ENCODE results near the gene ZBTB25. TPM values are rescaled to one million over a fixed set of nuclear protein-coding genes. Genes with fewer than 3 reads are reported as not detected.
A peak's percentile ranks its signal among the peaks of the same experiment; 100 is the strongest.

Gene ZBTB25
- total and polyA plus RNA-seq, 10 of the 15 experiments (the other 5 are each of a cell fraction or from before 2014, with no cell fraction given), result 4.1 to 33.9 (median 9.7) TPM

DNA sequence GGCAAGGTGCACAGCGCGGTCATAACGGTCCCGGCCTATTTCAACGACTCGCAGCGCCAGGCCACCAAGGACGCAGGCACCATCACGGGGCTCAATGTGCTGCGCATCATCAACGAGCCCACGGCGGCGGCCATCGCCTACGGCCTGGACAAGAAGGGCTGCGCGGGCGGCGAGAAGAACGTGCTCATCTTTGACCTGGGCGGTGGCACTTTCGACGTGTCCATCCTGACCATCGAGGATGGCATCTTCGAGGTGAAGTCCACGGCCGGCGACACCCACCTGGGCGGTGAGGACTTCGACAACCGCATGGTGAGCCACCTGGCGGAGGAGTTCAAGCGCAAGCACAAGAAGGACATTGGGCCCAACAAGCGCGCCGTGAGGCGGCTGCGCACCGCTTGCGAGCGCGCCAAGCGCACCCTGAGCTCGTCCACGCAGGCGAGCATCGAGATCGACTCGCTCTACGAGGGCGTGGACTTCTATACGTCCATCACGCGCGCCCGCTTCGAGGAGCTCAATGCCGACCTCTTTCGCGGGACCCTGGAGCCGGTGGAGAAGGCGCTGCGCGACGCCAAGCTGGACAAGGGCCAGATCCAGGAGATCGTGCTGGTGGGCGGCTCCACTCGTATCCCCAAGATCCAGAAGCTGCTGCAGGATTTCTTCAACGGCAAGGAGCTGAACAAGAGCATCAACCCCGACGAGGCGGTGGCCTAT, 37.8 kb upstream of the ZBTB25 start:
- ChIA-PET SMC1A (ENCODE audit: uncharacterized antibody, unreplicated experiment) (no interaction called here), RAD21 (ENCODE audit: unreplicated experiment) (no interaction called here), CTCF (no interaction called here), POLR2A (no interaction called here)
- no TSS peak for BruUV-seq (replicated peaks)
- TF ChIP-seq RAD21 (IDR thresholded peaks at IDR 0.05; ENCODE audit: insufficient read depth, low read depth, low read length), result no peak
- TF ChIP-seq EED (IDR thresholded peaks at IDR 0.05; ENCODE audit: low read depth), result no peak
- no peak for TF ChIP-seq E2F4 (IDR thresholded peaks at IDR 0.05; ENCODE audit: low read depth, low read length)
- TF ChIP-seq NFIC (IDR thresholded peaks at IDR 0.05; ENCODE audit: low read depth, low read length), result no peak
- TF ChIP-seq RUNX3 (IDR thresholded peaks at IDR 0.05; ENCODE audit: low read length), result no peak
- TF ChIP-seq TARDBP (IDR thresholded peaks at IDR 0.05; ENCODE audit: borderline replicate concordance), result no peak
- TF ChIP-seq MTA3 (IDR thresholded peaks at IDR 0.05; ENCODE audit: borderline replicate concordance, low read length), result no peak
- no peak for TF ChIP-seq BHLHE40 (IDR thresholded peaks at IDR 0.05; ENCODE audit: borderline replicate concordance in 1 of 2, low read depth in 2 of 2, low read length in 1 of 2)
- no peak for TF ChIP-seq SPI1 (IDR thresholded peaks at IDR 0.05; ENCODE audit: borderline replicate concordance, insufficient read depth, low read depth, low read length)
- Histone ChIP-seq H3K9ac (ENCODE audit: control insufficient read depth, insufficient read depth, low read length) (no peak overlapping the region), H3K36me3 (ENCODE audit: control insufficient read depth in 2 of 2, insufficient read depth in 2 of 2, low read length in 1 of 2) (no peaks in the 10 kb centered on the region), H2AFZ (ENCODE audit: control insufficient read depth, low read depth, low read length) (no peak overlapping the region), H3K79me2 (ENCODE audit: control insufficient read depth, insufficient read depth, low read length) (no peaks in the 10 kb centered on the region), H3K4me2 (ENCODE audit: control insufficient read depth, insufficient read depth) (peak overlapping the region; percentile 26; the same call in 1 of the 2 replicates), H3K4me1 (ENCODE audit: control insufficient read depth, insufficient read depth, low read length) (peaks cover 4% of the 10 kb centered on the region; the same call in 1 of the 2 replicates), H4K20me1 (ENCODE audit: control insufficient read depth, insufficient read depth) (no peaks in the 10 kb centered on the region), H3K4me3 (no peak overlapping the region), H3K27ac (ENCODE audit: control insufficient read depth, insufficient read depth) (no peak overlapping the region), H3K9me3 (replicated peaks; ENCODE audit: control insufficient read depth, insufficient read depth, low read length) (peaks cover 15% of the 10 kb centered on the region; the same call in 2 of the 3 replicates), H3K27me3 (replicated peaks in 1 of 2; ENCODE audit: control insufficient read depth in 2 of 2, insufficient read depth in 2 of 2, low read length in 1 of 2) (peaks cover 6 to 9% of the 10 kb centered on the region in 2 experiments)
- intact Hi-C loops (cut with micrococcal nuclease; ENCODE audit: unreplicated experiment), result loop anchor here (2.0 to 5.0 kb wide), 3 partner anchors 37 to 221 kb away; partner anchors contain the start of gene ZBTB1
- in situ Hi-C loops (cut with MboI), result no loop called here
- DNase-seq (ENCODE audit: low read depth, low spot score), result no peak
- 93% methylated on average over 73 of the region's 73 CpGs for WGBS (ENCODE audit: insufficient coverage, insufficient replicate concordance, low lambda C conversion rate, missing lambda C conversion rate)
- no peak for FAIRE-seq
- no peak for ATAC-seq

All from GM12878 (cell line).